HG03457 (cell line): ENCODE data around the gene KCNB1.

ENCODE experiments used
- ATAC-seq: cut with Tn5 transposase; IDR thresholded peaks from one replicate; pipeline ENCODE4 v1.9.1; 2021; ENCODE audit warnings: moderate number of reproducible peaks; ENCODE audit not compliant: unreplicated experiment

KCNB1 gene

GRCh38 chr20:49501917-49502316 is 19.4 kb upstream of the KCNB1 start:
- no peak for ATAC-seq

- no peak for ATAC-seq
These were observed 14.9 kb upstream of the KCNB1 start for GRCh38 chr20:49497398-49497669.

- no peak for ATAC-seq
These were observed 14.3 kb upstream of the KCNB1 start for GRCh38 chr20:49496553-49497397.

GRCh38 chr20:49496043-49496442 is 13.6 kb upstream of the KCNB1 start:
- no peak for ATAC-seq

- ATAC-seq: no peak
These were observed 8.2 kb upstream of the KCNB1 start for GRCh38 chr20:49490689-49491088.

- ATAC-seq: no peak
These were observed 7.2 kb upstream of the KCNB1 start for GRCh38 chr20:49489688-49490087.

- ATAC-seq: no peak
These were observed 3.6 kb upstream of the KCNB1 start for GRCh38 chr20:49486064-49486463.

- ATAC-seq: no peak
These were observed 3.1 kb upstream of the KCNB1 start for GRCh38 chr20:49485563-49485962.

GRCh38 chr20:49484180-49485140 is 2.0 kb upstream of the KCNB1 start:
- no peak for ATAC-seq

- ATAC-seq: no peak
These were observed 1.2 kb upstream of the KCNB1 start for GRCh38 chr20:49483696-49484123.

GRCh38 chr20:49483018-49483695 is 689 bp upstream of the KCNB1 start:
- ATAC-seq: no peak

GRCh38 chr20:49482173-49482572 is 295 bp downstream of the KCNB1 start:
- no peak for ATAC-seq

GRCh38 chr20:49481116-49481515 is 1.4 kb downstream of the KCNB1 start:
- no peak for ATAC-seq

GRCh38 chr20:49480236-49480635 is 2.2 kb downstream of the KCNB1 start:
- no peak for ATAC-seq

GRCh38 chr20:49479785-49480184 is 2.7 kb downstream of the KCNB1 start:
- no peak for ATAC-seq

GRCh38 chr20:49478754-49479689 is 3.4 kb downstream of the KCNB1 start:
- ATAC-seq: no peak

GRCh38 chr20:49478266-49478665 is 4.2 kb downstream of the KCNB1 start:
- ATAC-seq: no peak

- ATAC-seq: no peak
These were observed 5.3 kb downstream of the KCNB1 start for GRCh38 chr20:49477200-49477599.

- no peak for ATAC-seq
These were observed 6.5 kb downstream of the KCNB1 start for GRCh38 chr20:49476016-49476355.

- ATAC-seq: no peak
These were observed 7.0 kb downstream of the KCNB1 start for GRCh38 chr20:49475292-49476015.
